Body of pancreas (tissue), 4 donors: ENCODE measurements around the gene MMP24OS.

Source experiments
- POLR2A ChIP-seq, 3 donors: fragments of 450-650 bp; IDR thresholded peaks; one replicate each; pipeline ENCODE4 v1.6.1; 2016; ENCODE audit warnings: antibody characterized with exemption in 3 of 3, mild to moderate bottlenecking in 2 of 3
- TF ChIP-seq, protein P1 (sequence below), 7 experiments: fragments of 450-650 bp in 4 of 7; fragments of 200-600 bp in 3 of 7; sonication (generic) in 3 of 7; IDR thresholded peaks; one replicate each; pipeline ENCODE4 v1.5.1; 2016 to 2019; ENCODE audit warnings: antibody characterized with exemption in 7 of 7

- TF ChIP-seq, protein P1, sequence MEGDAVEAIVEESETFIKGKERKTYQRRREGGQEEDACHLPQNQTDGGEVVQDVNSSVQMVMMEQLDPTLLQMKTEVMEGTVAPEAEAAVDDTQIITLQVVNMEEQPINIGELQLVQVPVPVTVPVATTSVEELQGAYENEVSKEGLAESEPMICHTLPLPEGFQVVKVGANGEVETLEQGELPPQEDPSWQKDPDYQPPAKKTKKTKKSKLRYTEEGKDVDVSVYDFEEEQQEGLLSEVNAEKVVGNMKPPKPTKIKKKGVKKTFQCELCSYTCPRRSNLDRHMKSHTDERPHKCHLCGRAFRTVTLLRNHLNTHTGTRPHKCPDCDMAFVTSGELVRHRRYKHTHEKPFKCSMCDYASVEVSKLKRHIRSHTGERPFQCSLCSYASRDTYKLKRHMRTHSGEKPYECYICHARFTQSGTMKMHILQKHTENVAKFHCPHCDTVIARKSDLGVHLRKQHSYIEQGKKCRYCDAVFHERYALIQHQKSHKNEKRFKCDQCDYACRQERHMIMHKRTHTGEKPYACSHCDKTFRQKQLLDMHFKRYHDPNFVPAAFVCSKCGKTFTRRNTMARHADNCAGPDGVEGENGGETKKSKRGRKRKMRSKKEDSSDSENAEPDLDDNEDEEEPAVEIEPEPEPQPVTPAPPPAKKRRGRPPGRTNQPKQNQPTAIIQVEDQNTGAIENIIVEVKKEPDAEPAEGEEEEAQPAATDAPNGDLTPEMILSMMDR (IDR thresholded peaks at IDR 0.05), result no peak
- TF ChIP-seq POLR2A (IDR thresholded peaks at IDR 0.05), result no peak
Observed at GRCh38 chr20:35254448-35254999, 23.4 kb downstream of the MMP24OS start.
